ENCODE measurements around the gene UBE2L3. TPM values are rescaled to one million over a fixed set of nuclear protein-coding genes. Genes with fewer than 3 reads are reported as not detected.

UBE2L3 gene
- total and polyA plus RNA-seq, 2 of the 8 experiments (the other 6 are each of a cell fraction or from before 2014, with no cell fraction given), result 63.5 to 90.0 TPM

- Histone ChIP-seq H3K79me1 (ENCODE audit: low read depth, low read length) (peaks cover 17% of the 10 kb centered on the region), H3K18ac (ENCODE audit: extremely low read depth, low read length) (no peak overlapping the region), H3K4me3 (ENCODE audit: extremely low read depth in 1 of 4, insufficient read depth in 2 of 4, low read depth in 3 of 4, low read length in 4 of 4) (no peak overlapping the region), H4K5ac (ENCODE audit: insufficient read length, low read depth, low read length) (no peak overlapping the region), H2BK15ac (ENCODE audit: low read length) (no peak overlapping the region), H3K14ac (ENCODE audit: insufficient read length) (no peak overlapping the region), H3K4me2 (ENCODE audit: insufficient read depth in 1 of 2, low read depth in 2 of 2, low read length in 2 of 2) (no peak overlapping the region), H3K9me3 (ENCODE audit: insufficient read depth in 2 of 2, low read depth in 1 of 2, low read length in 1 of 2) (no peaks in the 10 kb centered on the region), H3K4ac (replicated peaks; ENCODE audit: insufficient read length, low read depth, low read length) (no peak overlapping the region), H3K4me1 (replicated peaks in 1 of 4; ENCODE audit: control insufficient read depth in 3 of 4, insufficient read depth in 4 of 4, low read length in 3 of 4) (no peaks in the 10 kb centered on the region), H2AFZ (ENCODE audit: low read length) (no peak overlapping the region), H2BK12ac (ENCODE audit: low read depth, low read length) (no peak overlapping the region), H4K8ac (ENCODE audit: extremely low read depth, insufficient read depth, low read length) (peak overlapping the region; percentile 47; the same call in 1 of the 2 replicates), H3K27ac (ENCODE audit: low read depth, low read length) (no peak overlapping the region), H4K91ac (replicated peaks; ENCODE audit: insufficient read length, low read length) (no peak overlapping the region), H3K27me3 (replicated peaks in 1 of 4; ENCODE audit: control insufficient read depth in 3 of 4, extremely low read depth in 1 of 4, insufficient read depth in 3 of 4, low read length in 3 of 4) (no peaks in the 10 kb centered on the region), H3K9ac (replicated peaks in 1 of 4; ENCODE audit: extremely low read depth in 1 of 4, low read depth in 3 of 4, low read length in 3 of 4) (no peak overlapping the region), H3K23ac (ENCODE audit: insufficient read length) (no peak overlapping the region), H4K20me1 (replicated peaks in 1 of 2; ENCODE audit: control insufficient read depth in 1 of 2, insufficient read depth in 2 of 2, low read length in 2 of 2) (peaks cover 22 to 27% of the 10 kb centered on the region in 2 experiments), H2BK120ac (replicated peaks; ENCODE audit: low read depth, low read length) (no peak overlapping the region), H3K79me2 (ENCODE audit: control insufficient read depth in 1 of 2, insufficient read depth in 2 of 2, low read length in 2 of 2) (peaks cover 7 to 59% of the 10 kb centered on the region in 2 experiments), H3K36me3 (ENCODE audit: control insufficient read depth in 2 of 4, insufficient read depth in 4 of 4, low read length in 3 of 4) (peaks cover 0 to 8% (median 2%) of the 10 kb centered on the region in 4 experiments; a peak in 5 of 8 replicates), H2BK5ac (ENCODE audit: low read depth, low read length) (no peak overlapping the region), H3K23me2 (ENCODE audit: low read depth, low read length) (no peaks in the 10 kb centered on the region; the same call in 1 of the 2 replicates), H2AK5ac (ENCODE audit: low read depth, low read length) (no peak overlapping the region), H3K56ac (replicated peaks; ENCODE audit: insufficient read length, low read depth, low read length) (no peak overlapping the region), H2BK20ac (ENCODE audit: low read length) (no peak overlapping the region)
- POLR2A ChIA-PET (ENCODE audit: partially characterized antibody), result interaction anchor here (1.0 to 1.3 kb wide), 3 partner anchors 25 to 47 kb away, joined by 3 to 4 read pairs (median 3); no protein-coding TSS in a partner anchor
- no peak for FAIRE-seq
- CTCF ChIA-PET (ENCODE audit: partially characterized antibody), result interaction anchor here (1.4 to 6.6 kb wide), 9 partner anchors 12 to 41 kb away, joined by 3 to 35 read pairs (median 11); partner anchors contain the start of genes SDF2L1 and YDJC
- DNase-seq (ENCODE audit: low read depth in 1 of 2, low spot score in 2 of 2), result no peak
- WGBS, 2 experiments (ENCODE audit: extremely low coverage in 1 of 2, insufficient coverage in 1 of 2, insufficient read length in 1 of 2, insufficient replicate concordance in 2 of 2, low coverage in 1 of 2, low lambda C conversion rate in 2 of 2, missing lambda C conversion rate in 1 of 2), result 95% methylated on average over 7 of the region's 7 CpGs; no CpG with 5 or more reads in 1 of the 2 experiments
- TF ChIP-seq RAD21 (IDR thresholded peaks at IDR 0.05 in 1 of 2, conservative IDR thresholded peaks at IDR 0.05 in 1 of 2; ENCODE audit: low read depth in 2 of 2, low read length in 2 of 2) (no peak), CTBP2 (IDR thresholded peaks at IDR 0.05; ENCODE audit: borderline replicate concordance, insufficient read depth, insufficient read length, low read length) (no peak), HDAC6 (IDR thresholded peaks at IDR 0.05; ENCODE audit: low read depth, low read length) (no peak), SIN3A (conservative IDR thresholded peaks at IDR 0.05 in 1 of 2, IDR thresholded peaks at IDR 0.05 in 1 of 2; ENCODE audit: low read depth in 1 of 2, low read length in 2 of 2) (no peak), ATF3 (IDR thresholded peaks at IDR 0.05; ENCODE audit: insufficient read depth, low read depth, low read length) (no peak), TEAD4 (IDR thresholded peaks at IDR 0.05; ENCODE audit: low read depth, low read length) (no peak), RXRA (IDR thresholded peaks at IDR 0.05; ENCODE audit: insufficient read depth, low read depth, low read length) (no peak), NRF1 (IDR thresholded peaks at IDR 0.05; ENCODE audit: low read depth, low read length) (no peak), GTF2F1 (IDR thresholded peaks at IDR 0.05; ENCODE audit: borderline replicate concordance, low read depth, low read length) (no peak), RBBP5 (IDR thresholded peaks at IDR 0.05; ENCODE audit: borderline replicate concordance, low read depth, low read length) (no peak), RFX5 (IDR thresholded peaks at IDR 0.05; ENCODE audit: borderline replicate concordance, low read depth, low read length) (no peak)
These were observed 38.5 kb downstream of the UBE2L3 start for GRCh38 chr22:21605887-21606564.
